GM12878 (cell line): ENCODE results near the gene ZMYND10. TPM values are rescaled to one million over a fixed set of nuclear protein-coding genes. Genes with fewer than 3 reads are reported as not detected.

Source experiments
- ATAC-seq: fragments of 200-7000 bp; cut with Tn5 transposase; 3 replicates; pipeline ENCODE4 v1.9.1; 2020; ENCODE audit warnings: mild to moderate bottlenecking, moderate library complexity
- BruUV-seq: library from RNA; stranded (reverse); fragments of 400-500 nt; replicated peaks from 2 replicates; lab custom pipeline; 2021; lab: Mats Ljungman, UMichigan
- CTCF ChIA-PET: fragments of 300-600 bp; sonication (Branson Sonifier 250); formaldehyde crosslinking; extraction: SDS; loops from one replicate; lab custom pipeline; 2021; ENCODE audit warnings: inconsistent platforms; lab: Yijun Ruan, JAX
- POLR2A ChIA-PET: fragments of 350-600 bp; formaldehyde crosslinking; extraction: SDS; loops from one replicate; lab custom pipeline; 2021; ENCODE audit warnings: inconsistent platforms; lab: Charles Lee
- RAD21 ChIA-PET: fragments of 300-600 bp; sonication (Branson Sonifier 250); formaldehyde crosslinking; loops from one replicate; lab custom pipeline; 2023; ENCODE audit warnings: antibody characterized with exemption; ENCODE audit not compliant: unreplicated experiment; lab: Charles Lee
- SMC1A ChIA-PET: fragments of 300-600 bp; sonication (Branson Sonifier 250); formaldehyde crosslinking; loops from one replicate; lab custom pipeline; 2023; ENCODE audit not compliant: unreplicated experiment, uncharacterized antibody; lab: Charles Lee
- DNase-seq: peaks from one replicate; pipeline ENCODE4 v3.0.0-alpha.2; 2011; ENCODE audit warnings: low read depth, low spot score
- FAIRE-seq: peaks from 3 replicates; lab custom pipeline; 2011; peaks lifted over from hg19 to GRCh38; lab: Jason Lieb, UNC
- H2AFZ ChIP-seq: 2 replicates; pipeline ENCODE4 v1.6.0; 2011; ENCODE audit warnings: low read depth, low read length, control low read depth; ENCODE audit not compliant: control insufficient read depth
- H3K27ac ChIP-seq: 2 replicates; pipeline ENCODE4 v1.5.1; 2011; ENCODE audit warnings: control low read depth; ENCODE audit not compliant: control insufficient read depth, insufficient read depth
- H3K27me3 ChIP-seq, 2 experiments: replicated peaks in 1 of 2; 2 replicates each; pipeline versions ENCODE4 v1.6.0 to v1.6.1; 2011; ENCODE audit warnings: low read length in 1 of 2; ENCODE audit not compliant: control insufficient read depth in 2 of 2, insufficient read depth in 2 of 2
- H3K36me3 ChIP-seq, 2 experiments: 2 replicates each; pipeline ENCODE4 v1.5.1; 2011; ENCODE audit warnings: low read length in 1 of 2; ENCODE audit not compliant: control insufficient read depth in 2 of 2, insufficient read depth in 2 of 2
- H3K4me1 ChIP-seq: 2 replicates; pipeline ENCODE4 v1.6.1; 2011; ENCODE audit warnings: mild to moderate bottlenecking, low read length, moderate library complexity, mixed read lengths; ENCODE audit not compliant: control insufficient read depth, insufficient read depth
- H3K4me2 ChIP-seq: 2 replicates; pipeline ENCODE4 v1.6.0; 2011; ENCODE audit warnings: control low read depth; ENCODE audit not compliant: control insufficient read depth, insufficient read depth
- H3K4me3 ChIP-seq: fragments of 200-600 bp; sonication (generic); 2 replicates; pipeline ENCODE4 v1.5.1; 2016
- H3K79me2 ChIP-seq: 2 replicates; pipeline ENCODE4 v1.6.0; 2011; ENCODE audit warnings: low read length; ENCODE audit not compliant: control insufficient read depth, insufficient read depth
- H3K9ac ChIP-seq: 2 replicates; pipeline ENCODE4 v1.8.0; 2011; ENCODE audit warnings: low read length, control low read depth, mixed read lengths; ENCODE audit not compliant: control insufficient read depth, insufficient read depth
- H3K9me3 ChIP-seq: replicated peaks from 3 replicates; pipeline ENCODE4 v1.5.1; 2011; ENCODE audit warnings: mild to moderate bottlenecking, low read length; ENCODE audit not compliant: control insufficient read depth, insufficient read depth
- H4K20me1 ChIP-seq: 2 replicates; pipeline ENCODE4 v1.6.0; 2011; ENCODE audit not compliant: control insufficient read depth, insufficient read depth
- BHLHE40 ChIP-seq, 2 experiments: fragments of 450-650 bp in 1 of 2; IDR thresholded peaks; 2 replicates each; pipeline ENCODE4 v1.6.1; 2011 to 2017; ENCODE audit warnings: low read depth in 2 of 2, borderline replicate concordance in 1 of 2, improper control_type of control experiment in 1 of 2, low read length in 1 of 2, mild to moderate bottlenecking in 1 of 2
- BRCA1 ChIP-seq: IDR thresholded peaks from 2 replicates; pipeline ENCODE4 v1.6.1; 2011; ENCODE audit warnings: low read depth, low read length, improper control_type of control experiment
- CBFB ChIP-seq: IDR thresholded peaks from 2 replicates; pipeline ENCODE4 v1.6.1; 2016; ENCODE audit warnings: antibody characterized with exemption, low read depth
- CHD4 ChIP-seq: fragments of 200-600 bp; sonication (generic); IDR thresholded peaks from 2 replicates; pipeline ENCODE4 v1.6.1; 2016; ENCODE audit warnings: mild to moderate bottlenecking
- E2F4 ChIP-seq: IDR thresholded peaks from 2 replicates; pipeline ENCODE4 v1.6.1; 2012; ENCODE audit warnings: low read depth, low read length, improper control_type of control experiment
- ELK1 ChIP-seq: IDR thresholded peaks from 2 replicates; pipeline ENCODE4 v1.6.1; 2012; ENCODE audit warnings: low read depth, low read length, improper control_type of control experiment
- GABPA ChIP-seq: IDR thresholded peaks from 2 replicates; pipeline ENCODE4 v1.6.1; 2014; ENCODE audit warnings: antibody characterized with exemption, low read depth, mild to moderate bottlenecking, inconsistent platforms
- IRF5 ChIP-seq: fragments of 450-650 bp; IDR thresholded peaks from 2 replicates; pipeline ENCODE4 v1.6.1; 2017; ENCODE audit warnings: borderline replicate concordance
- NFXL1 ChIP-seq: fragments of 450-650 bp; IDR thresholded peaks from 2 replicates; pipeline ENCODE4 v1.6.1; 2017; ENCODE audit warnings: antibody characterized with exemption, mild to moderate bottlenecking, borderline replicate concordance
- NR2F1 ChIP-seq: fragments of 450-650 bp; conservative IDR thresholded peaks from 2 replicates; pipeline ENCODE4 v1.6.1; 2017; ENCODE audit warnings: mild to moderate bottlenecking
- PAX5 ChIP-seq: IDR thresholded peaks from 2 replicates; pipeline ENCODE4 v1.6.1; 2011; ENCODE audit warnings: low read depth, low read length, borderline replicate concordance
- PBX3 ChIP-seq: IDR thresholded peaks from 2 replicates; pipeline ENCODE4 v1.6.1; 2011; ENCODE audit warnings: mild to moderate bottlenecking, low read depth, low read length, moderate library complexity; ENCODE audit not compliant: insufficient replicate concordance
- POLR2A ChIP-seq: IDR thresholded peaks from 2 replicates; pipeline ENCODE4 v1.6.1; 2011; ENCODE audit warnings: low read depth, mild to moderate bottlenecking, low read length
- SMAD5 ChIP-seq: IDR thresholded peaks from 2 replicates; pipeline ENCODE4 v1.6.1; 2016; ENCODE audit warnings: antibody characterized with exemption, low read depth
- TBL1XR1 ChIP-seq: IDR thresholded peaks from 2 replicates; pipeline ENCODE4 v1.6.1; 2012; ENCODE audit warnings: low read depth, low read length, improper control_type of control experiment
- ZNF207 ChIP-seq: fragments of 450-650 bp; IDR thresholded peaks from 2 replicates; pipeline ENCODE4 v1.6.1; 2014; ENCODE audit warnings: antibody characterized with exemption, mild to moderate bottlenecking, borderline replicate concordance
- ZNF24 ChIP-seq: fragments of 450-650 bp; IDR thresholded peaks from 2 replicates; pipeline ENCODE4 v1.6.1; 2017; ENCODE audit warnings: antibody characterized with exemption, mild to moderate bottlenecking
- ZNF384 ChIP-seq: IDR thresholded peaks from 2 replicates; pipeline ENCODE4 v1.6.1; 2012; ENCODE audit warnings: low read depth, mild to moderate bottlenecking, low read length, improper control_type of control experiment, borderline replicate concordance
- ZZZ3 ChIP-seq: IDR thresholded peaks from 2 replicates; pipeline ENCODE4 v1.6.1; 2011; ENCODE audit warnings: low read depth; ENCODE audit not compliant: control insufficient read depth, insufficient read length
- WGBS: methylation state at CpG from one replicate; pipeline ENCODE4 v1.1.6; 2016; ENCODE audit warnings: low lambda C conversion rate; ENCODE audit not compliant: insufficient replicate concordance, insufficient coverage; ENCODE audit errors: missing lambda C conversion rate; 5-methylcytosine and 5-hydroxymethylcytosine counted together
- in situ Hi-C: fragments of 300-500 bp; cut with MboI; formaldehyde crosslinking; loops from 9 replicates; pipeline ENCODE4 v1.14.3; 2018; ENCODE audit warnings: mixed read lengths
- intact Hi-C: fragments of 100-400 bp; cut with micrococcal nuclease; formaldehyde crosslinking; loops from one replicate; pipeline ENCODE4 v1.14.2; 2022; ENCODE audit not compliant: unreplicated experiment
- polyA plus RNA-seq, 11 experiments: library from polyadenylated mRNA; depleted of rRNA in 4 of 11; unstranded in 6 of 11; stranded (reverse) in 5 of 11; fragments of >200 nt; fragmentation: Nextera tagmentation in 4 of 11; fragmentation: Illumina TruSeq in 1 of 11; extraction: Ambion mirVana in 4 of 11; extraction: Trizol in 1 of 11; gene quantifications; 1 replicate in 1 of 11; 2 replicates in 10 of 11; pipeline versions ENCODE4 v1.2.1 to v1.2.3, GENCODE V29; 2011 to 2016; ENCODE audit warnings: inconsistent platforms in 2 of 11, missing spikeins in 2 of 11, low read depth in 1 of 11
- total RNA-seq, 4 experiments: library from RNA; depleted of rRNA in 3 of 4; stranded (reverse); fragments of >200 nt in 3 of 4; fragmentation: Illumina TruSeq in 1 of 4; extraction: Trizol in 1 of 4; gene quantifications; 2 replicates each; pipeline versions ENCODE4 v1.2.1 to v1.2.3, GENCODE V29; 2013 to 2021

The ZMYND10 gene
- total and polyA plus RNA-seq, 10 of the 15 experiments (the other 5 are each of a cell fraction or from before 2014, with no cell fraction given), result 0.11 to 1.0 (median 0.37) TPM

GRCh38 chr3:50374363-50375257 is 29.1 kb upstream of the ZMYND10 start:
- Histone ChIP-seq H3K36me3 (no peaks in the 10 kb centered on the region), H3K4me3 (no peak overlapping the region), H3K4me1 (no peaks in the 10 kb centered on the region), H3K79me2 (no peaks in the 10 kb centered on the region), H4K20me1 (no peaks in the 10 kb centered on the region), H2AFZ (no peak overlapping the region), H3K9ac (no peak overlapping the region), H3K27me3 (no peaks in the 10 kb centered on the region; a peak in 2 of 4 replicates), H3K4me2 (no peak overlapping the region), H3K27ac (no peak overlapping the region), H3K9me3 (no peaks in the 10 kb centered on the region)
- ChIA-PET SMC1A (no interaction called here), POLR2A (no interaction called here), RAD21 (no interaction called here), CTCF (no interaction called here)
- intact Hi-C loops (no loop called here), in situ Hi-C loops (no loop called here)
- 54% methylated on average over 22 of the region's 22 CpGs for WGBS
- DNase-seq (no peak), ATAC-seq (peak; percentile 20; the same call in 2 of the 3 replicates), FAIRE-seq (no peak)
- no TSS peak for BruUV-seq
- no peak for TF ChIP-seq ELK1
- TF ChIP-seq IRF5, result no peak
- no peak for TF ChIP-seq CBFB
- no peak for TF ChIP-seq GABPA
- no peak for TF ChIP-seq SMAD5
- TF ChIP-seq CHD4, result no peak
- no peak for TF ChIP-seq BRCA1
- no peak for TF ChIP-seq TBL1XR1
- TF ChIP-seq ZZZ3, result no peak
- no peak for TF ChIP-seq PAX5
- TF ChIP-seq E2F4, result no peak
- no peak for TF ChIP-seq ZNF384
- no peak for TF ChIP-seq BHLHE40 (IDR thresholded peaks at IDR 0.05; ENCODE audit: borderline replicate concordance in 1 of 2, low read depth in 2 of 2, low read length in 1 of 2)
- no peak for TF ChIP-seq PBX3
- no peak for TF ChIP-seq ZNF207
- TF ChIP-seq POLR2A, result no peak
- no peak for TF ChIP-seq NR2F1
- TF ChIP-seq ZNF24, result no peak
- TF ChIP-seq NFXL1, result no peak
